ENCODE results near the gene TUBA4A. TPM values are rescaled to one million over a fixed set of nuclear protein-coding genes. Genes with fewer than 3 reads are reported as not detected.

The TUBA4A gene
- total and polyA plus RNA-seq, 8 donors: 24.1 to 84.0 (median 39.7) TPM

DNA sequence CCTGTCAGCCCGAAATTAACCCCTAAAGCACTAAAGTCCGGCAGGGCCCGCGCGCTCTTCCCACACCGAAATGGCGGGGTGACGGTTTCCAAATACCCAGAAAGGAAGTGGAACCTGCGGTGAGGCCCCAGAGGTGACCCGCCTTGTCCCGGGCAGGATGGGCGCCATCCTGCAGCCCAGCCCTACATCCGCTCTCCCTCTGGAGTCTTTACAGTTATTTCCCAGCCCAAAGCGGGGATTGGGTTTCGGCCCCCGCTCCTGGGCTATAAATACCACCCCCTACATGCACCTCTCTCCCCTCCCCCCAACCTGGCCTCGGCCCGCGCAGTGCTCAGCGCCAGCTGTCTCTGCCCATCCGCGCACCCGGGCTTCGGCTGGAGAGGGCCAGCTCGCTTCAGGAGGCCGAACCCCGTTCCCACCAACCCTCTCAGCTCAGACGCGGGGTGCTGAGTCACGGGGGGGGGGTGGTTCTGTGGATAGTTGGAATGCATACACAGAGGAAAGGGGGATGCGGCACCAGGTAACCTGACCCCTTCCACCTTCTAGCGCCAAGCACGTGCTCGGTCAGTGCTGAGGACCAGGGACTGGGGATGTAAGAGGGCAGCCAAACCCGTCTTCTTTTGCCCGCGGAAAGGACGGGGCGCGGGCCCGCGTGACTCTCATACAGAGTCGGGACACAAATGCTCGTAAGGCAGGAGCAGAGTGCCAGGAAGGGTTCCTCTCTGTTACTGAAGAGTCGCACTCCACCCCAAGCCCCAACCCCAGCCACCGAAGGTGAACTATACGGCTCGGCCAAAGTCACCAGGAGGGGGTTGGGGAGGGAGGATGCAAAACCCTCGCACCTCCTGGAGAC lies 592 bp downstream of the TUBA4A start, which contains the start of gene TUBA4B:
Gene TUBA4B (plus strand): TSS at position 344 of the 853 bp plus-strand sequence. CDS start 165 bp downstream, at position 509.
- TF ChIP-seq, protein P1, sequence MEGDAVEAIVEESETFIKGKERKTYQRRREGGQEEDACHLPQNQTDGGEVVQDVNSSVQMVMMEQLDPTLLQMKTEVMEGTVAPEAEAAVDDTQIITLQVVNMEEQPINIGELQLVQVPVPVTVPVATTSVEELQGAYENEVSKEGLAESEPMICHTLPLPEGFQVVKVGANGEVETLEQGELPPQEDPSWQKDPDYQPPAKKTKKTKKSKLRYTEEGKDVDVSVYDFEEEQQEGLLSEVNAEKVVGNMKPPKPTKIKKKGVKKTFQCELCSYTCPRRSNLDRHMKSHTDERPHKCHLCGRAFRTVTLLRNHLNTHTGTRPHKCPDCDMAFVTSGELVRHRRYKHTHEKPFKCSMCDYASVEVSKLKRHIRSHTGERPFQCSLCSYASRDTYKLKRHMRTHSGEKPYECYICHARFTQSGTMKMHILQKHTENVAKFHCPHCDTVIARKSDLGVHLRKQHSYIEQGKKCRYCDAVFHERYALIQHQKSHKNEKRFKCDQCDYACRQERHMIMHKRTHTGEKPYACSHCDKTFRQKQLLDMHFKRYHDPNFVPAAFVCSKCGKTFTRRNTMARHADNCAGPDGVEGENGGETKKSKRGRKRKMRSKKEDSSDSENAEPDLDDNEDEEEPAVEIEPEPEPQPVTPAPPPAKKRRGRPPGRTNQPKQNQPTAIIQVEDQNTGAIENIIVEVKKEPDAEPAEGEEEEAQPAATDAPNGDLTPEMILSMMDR (IDR thresholded peaks at IDR 0.05): no peak
- peak within 1 kb of the TSS; percentile 54 to 69 for H3K4me3 ChIP-seq
- intact Hi-C loops (cut with DNase I): no loop called here
- no peaks in the 10 kb centered on the region for H3K9me3 ChIP-seq
- DNase-seq: peak in 2 of 4 donors; percentile 52 to 88
- ATAC-seq: peak; percentile 14
- peak within 1 kb of the TSS; percentile 79 to 97 for H3K27ac ChIP-seq
- H3K4me1 ChIP-seq: peaks cover 23 to 62% of the 10 kb centered on the region in 2 donors
- peaks cover 0 to 22% of the 10 kb centered on the region in 2 donors for H3K36me3 ChIP-seq
- H3K27me3 ChIP-seq: peaks cover 0 to 20% of the 10 kb centered on the region in 2 donors

DNA sequence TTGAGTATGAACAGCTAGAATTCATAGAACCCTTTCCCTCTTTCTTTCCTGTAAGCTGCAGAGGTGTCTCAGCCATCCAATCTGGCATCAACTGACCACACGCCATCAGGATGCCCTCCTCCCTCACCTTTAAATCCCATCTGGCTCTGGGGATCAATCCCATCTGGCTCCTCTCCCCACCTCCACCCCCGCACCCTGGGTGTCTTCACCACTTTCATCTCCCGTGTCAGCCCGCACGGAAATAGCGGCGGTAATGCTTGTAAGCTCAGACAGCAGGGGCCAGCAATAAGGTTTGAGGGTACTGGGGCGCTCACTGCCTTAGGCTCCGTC lies 1.2 kb downstream of the TUBA4A start:
- no peaks in the 10 kb centered on the region for H3K9me3 ChIP-seq
- H3K27ac ChIP-seq: peak overlapping the region; percentile 79 to 97
- peaks cover 23 to 68% of the 10 kb centered on the region in 2 donors for H3K4me1 ChIP-seq

DNA sequence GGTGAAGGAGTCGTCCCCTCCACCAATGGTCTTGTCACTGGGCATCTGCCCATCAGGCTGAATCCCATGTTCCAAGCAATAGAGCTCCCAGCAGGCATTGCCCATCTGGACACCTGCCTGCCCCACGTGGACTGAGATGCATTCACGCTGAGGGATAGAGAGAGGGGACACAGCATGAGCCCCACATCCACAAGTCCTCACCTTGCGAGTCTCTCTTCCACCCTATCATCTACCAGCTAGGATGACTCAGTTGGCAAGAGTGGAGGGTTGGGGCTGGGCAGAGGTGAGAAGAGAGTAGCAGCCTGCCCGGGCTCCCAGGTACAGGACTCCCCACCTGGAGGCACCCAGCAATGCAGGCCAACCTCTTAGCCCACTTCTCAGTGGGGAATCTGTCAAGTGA lies 1.6 kb downstream of the TUBA4A start:
- Histone ChIP-seq H3K27ac (peak overlapping the region in 1 of 2 donors; percentile 97), H3K4me3 (peak overlapping the region in 1 of 2 donors; percentile 69), H3K4me1 (peaks cover 23 to 73% of the 10 kb centered on the region in 2 donors), H3K27me3 (peaks cover 0 to 9% of the 10 kb centered on the region in 2 donors), H3K36me3 (peaks cover 0 to 32% of the 10 kb centered on the region in 2 donors), H3K9me3 (no peaks in the 10 kb centered on the region)
- DNase-seq (peak in 1 of 4 donors; percentile 36), ATAC-seq (no peak)
- TF ChIP-seq, protein P1 (IDR thresholded peaks at IDR 0.05): no peak
- intact Hi-C loops (cut with DNase I): no loop called here

More for the DNA sequence above, 1.2 kb downstream of the TUBA4A start:
- Histone ChIP-seq H3K4me3 (peak overlapping the region; percentile 54 to 69), H3K36me3 (peaks cover 0 to 28% of the 10 kb centered on the region in 2 donors), H3K27me3 (peaks cover 0 to 14% of the 10 kb centered on the region in 2 donors)
- ATAC-seq: no peak
- no peak for DNase-seq
- intact Hi-C loops (cut with DNase I): no loop called here
- TF ChIP-seq, protein P1 (IDR thresholded peaks at IDR 0.05): no peak

DNA sequence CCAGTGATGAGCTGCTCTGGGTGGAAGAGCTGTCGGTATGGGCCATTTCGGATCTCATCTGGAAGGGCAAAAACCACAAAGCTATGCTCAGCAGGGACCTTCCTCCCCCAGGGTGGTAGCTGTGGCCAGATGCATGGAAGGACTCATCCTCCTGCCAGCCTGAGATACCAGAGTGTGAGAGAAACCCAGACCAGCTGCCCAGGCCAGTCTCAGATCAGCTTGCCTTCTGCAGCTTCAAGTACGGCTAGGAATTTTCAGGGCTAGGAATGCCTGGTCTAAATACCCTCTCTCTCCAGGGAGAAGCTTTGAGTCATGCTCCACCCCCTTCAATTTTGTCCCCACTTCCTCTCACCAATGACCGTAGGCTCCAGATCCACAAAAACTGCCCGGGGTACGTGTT lies 2.1 kb downstream of the TUBA4A start:
- Histone ChIP-seq H3K27ac (peak overlapping the region in 1 of 2 donors; percentile 97), H3K9me3 (no peaks in the 10 kb centered on the region), H3K4me3 (peak overlapping the region in 1 of 2 donors; percentile 69), H3K4me1 (peaks cover 23 to 77% of the 10 kb centered on the region in 2 donors), H3K36me3 (peaks cover 0 to 36% of the 10 kb centered on the region in 2 donors), H3K27me3 (peaks cover 0 to 7% of the 10 kb centered on the region in 2 donors)
- intact Hi-C loops (cut with DNase I): no loop called here
- DNase-seq: no peak
- ATAC-seq: no peak
- TF ChIP-seq, protein P1 (IDR thresholded peaks at IDR 0.05): no peak

Data from left lung (tissue), 10 donors.